WI38 (cell line): ENCODE measurements around the gene BPIFB3.

Experiments used
- H3K4me3 ChIP-seq: 2 replicates; pipeline ENCODE4 v1.5.1; 2011; ENCODE audit warnings: low read depth, mild to moderate bottlenecking, control low read depth, low read length
- TF ChIP-seq, protein P1 (sequence below): IDR thresholded peaks from 2 replicates; pipeline ENCODE4 v1.5.1; 2012; ENCODE audit warnings: low read depth, mild to moderate bottlenecking, control low read depth, low read length

Gene BPIFB3

DNA sequence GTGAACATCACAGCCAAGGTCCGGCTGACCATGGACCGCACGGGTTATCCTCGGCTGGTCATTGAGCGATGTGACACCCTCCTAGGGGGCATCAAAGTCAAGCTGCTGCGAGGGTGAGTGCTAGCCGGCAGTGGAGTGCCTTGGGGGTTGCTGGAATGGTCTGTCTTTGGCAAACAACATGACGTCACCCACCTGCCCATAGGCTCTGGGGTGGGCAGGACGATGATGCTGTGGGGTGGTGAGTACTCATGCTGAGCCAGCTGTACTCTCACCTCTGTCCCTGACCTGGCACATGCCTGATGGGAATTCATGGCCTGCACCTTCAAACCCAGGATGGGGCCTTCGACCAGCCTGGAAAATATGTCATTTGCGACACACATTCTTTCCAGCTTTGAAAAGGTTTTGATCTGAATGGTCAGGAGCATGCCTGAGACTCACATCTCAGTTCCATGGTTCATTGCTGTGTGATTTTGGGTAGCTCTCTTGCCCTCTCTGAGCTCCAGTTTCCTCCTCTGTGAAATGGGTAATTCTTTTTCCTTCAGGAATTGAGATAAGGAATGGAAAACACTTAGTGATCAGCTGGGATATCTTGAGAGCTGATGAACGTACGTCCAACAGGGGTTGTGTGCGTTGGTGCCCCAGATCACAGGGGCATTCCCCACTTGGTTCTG is 32.5 kb downstream of the BPIFB3 start:
- no peak overlapping the region for H3K4me3 ChIP-seq
- TF ChIP-seq, protein P1, sequence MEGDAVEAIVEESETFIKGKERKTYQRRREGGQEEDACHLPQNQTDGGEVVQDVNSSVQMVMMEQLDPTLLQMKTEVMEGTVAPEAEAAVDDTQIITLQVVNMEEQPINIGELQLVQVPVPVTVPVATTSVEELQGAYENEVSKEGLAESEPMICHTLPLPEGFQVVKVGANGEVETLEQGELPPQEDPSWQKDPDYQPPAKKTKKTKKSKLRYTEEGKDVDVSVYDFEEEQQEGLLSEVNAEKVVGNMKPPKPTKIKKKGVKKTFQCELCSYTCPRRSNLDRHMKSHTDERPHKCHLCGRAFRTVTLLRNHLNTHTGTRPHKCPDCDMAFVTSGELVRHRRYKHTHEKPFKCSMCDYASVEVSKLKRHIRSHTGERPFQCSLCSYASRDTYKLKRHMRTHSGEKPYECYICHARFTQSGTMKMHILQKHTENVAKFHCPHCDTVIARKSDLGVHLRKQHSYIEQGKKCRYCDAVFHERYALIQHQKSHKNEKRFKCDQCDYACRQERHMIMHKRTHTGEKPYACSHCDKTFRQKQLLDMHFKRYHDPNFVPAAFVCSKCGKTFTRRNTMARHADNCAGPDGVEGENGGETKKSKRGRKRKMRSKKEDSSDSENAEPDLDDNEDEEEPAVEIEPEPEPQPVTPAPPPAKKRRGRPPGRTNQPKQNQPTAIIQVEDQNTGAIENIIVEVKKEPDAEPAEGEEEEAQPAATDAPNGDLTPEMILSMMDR = no peak

DNA sequence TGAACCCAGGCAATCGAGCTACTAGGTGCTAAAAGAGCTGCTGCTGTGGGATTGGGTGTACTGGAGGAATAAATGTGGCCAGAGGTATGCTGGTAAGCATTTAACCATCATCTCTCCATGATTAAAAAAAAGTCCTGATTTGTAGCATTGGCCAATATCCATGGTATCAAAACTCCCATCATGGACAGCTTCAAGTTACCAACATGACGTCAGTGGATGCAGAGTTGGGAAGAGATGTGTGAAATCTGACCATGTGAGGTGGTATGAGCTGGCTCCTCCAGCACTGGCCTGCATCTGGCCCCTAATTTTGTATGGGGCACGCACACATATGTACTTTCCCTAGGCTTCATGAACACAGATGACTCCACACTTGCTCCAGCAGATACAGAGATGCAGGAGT is 37.4 kb downstream of the BPIFB3 start:
- H3K4me3 ChIP-seq = no peak overlapping the region
- TF ChIP-seq, protein P1 = no peak

DNA sequence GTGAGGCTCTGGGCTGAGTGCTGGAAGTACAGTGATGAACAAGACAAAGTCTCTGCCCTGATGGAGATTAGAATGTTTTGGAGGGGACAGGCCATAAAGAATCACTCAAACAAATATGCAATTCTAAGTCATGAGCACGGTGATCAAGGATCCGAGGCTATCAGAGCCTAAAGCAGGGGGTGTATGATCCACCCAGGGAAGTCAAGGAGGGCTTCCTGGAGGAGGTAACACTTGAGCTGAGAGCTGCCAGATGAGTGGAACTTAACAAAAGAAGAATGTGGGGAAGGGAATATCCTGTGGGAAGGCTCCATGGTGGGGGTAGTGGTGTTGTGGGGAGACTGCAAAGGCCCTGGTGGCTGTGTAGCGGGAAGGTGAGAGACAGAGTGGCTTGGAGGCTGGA is 38.0 kb downstream of the BPIFB3 start:
- TF ChIP-seq, protein P1 = no peak
- H3K4me3 ChIP-seq = no peak overlapping the region

DNA sequence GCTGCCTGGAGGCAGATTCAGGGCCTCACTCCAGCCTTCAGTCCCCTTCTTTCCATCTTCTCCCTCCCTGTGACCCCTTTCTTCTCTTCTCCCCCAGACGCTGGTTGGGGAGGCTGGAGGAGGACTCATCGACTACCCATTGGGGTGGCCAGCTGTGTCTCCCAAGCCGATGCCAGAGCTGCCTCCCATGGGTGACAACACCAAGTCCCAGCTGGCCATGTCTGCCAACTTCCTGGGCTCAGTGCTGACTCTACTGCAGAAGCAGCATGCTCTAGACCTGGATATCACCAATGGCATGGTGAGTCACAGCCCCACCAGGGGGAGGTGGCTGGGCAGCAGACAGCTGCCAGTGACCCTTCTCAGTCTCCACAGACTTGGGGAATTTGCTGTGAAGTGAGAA is 38.7 kb downstream of the BPIFB3 start:
- TF ChIP-seq, protein P1 = no peak
- H3K4me3 ChIP-seq = no peak overlapping the region

DNA sequence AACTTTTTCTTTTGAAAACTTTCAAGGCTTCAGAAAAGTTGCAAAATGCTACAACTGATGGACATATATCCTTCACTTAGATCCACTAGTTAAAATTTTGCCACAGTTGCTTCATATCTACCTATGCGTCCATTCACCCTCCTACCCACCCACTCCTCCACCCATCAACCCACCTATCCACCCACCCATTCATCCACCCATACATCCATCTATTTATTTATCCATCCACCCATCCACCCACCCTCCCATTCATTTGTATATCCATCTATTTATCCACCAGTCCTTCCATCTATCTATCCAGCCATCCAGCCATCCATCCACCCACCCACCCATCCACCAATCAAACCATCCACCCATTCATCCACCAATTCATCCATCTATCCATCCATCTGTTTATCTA is 39.4 kb downstream of the BPIFB3 start:
- no peak overlapping the region for H3K4me3 ChIP-seq
- TF ChIP-seq, protein P1 = no peak

DNA sequence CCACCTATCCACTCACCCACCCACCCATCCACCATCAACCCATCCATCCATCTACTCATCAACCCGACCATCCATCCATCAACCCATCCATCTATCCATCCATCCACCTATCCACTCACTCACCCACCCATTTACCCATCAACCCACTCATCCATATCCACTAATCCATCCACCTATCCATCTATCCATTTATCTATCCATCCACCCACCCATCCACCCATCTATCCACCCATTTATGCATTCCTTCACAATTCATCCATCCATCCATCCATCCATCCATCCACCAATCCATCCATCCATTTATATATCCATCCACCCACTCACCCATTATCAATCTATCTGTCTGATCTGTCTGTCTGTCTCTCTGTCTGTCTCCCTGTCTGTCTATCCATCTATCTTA is 39.9 kb downstream of the BPIFB3 start:
- H3K4me3 ChIP-seq = no peak overlapping the region
- TF ChIP-seq, protein P1 = no peak

DNA sequence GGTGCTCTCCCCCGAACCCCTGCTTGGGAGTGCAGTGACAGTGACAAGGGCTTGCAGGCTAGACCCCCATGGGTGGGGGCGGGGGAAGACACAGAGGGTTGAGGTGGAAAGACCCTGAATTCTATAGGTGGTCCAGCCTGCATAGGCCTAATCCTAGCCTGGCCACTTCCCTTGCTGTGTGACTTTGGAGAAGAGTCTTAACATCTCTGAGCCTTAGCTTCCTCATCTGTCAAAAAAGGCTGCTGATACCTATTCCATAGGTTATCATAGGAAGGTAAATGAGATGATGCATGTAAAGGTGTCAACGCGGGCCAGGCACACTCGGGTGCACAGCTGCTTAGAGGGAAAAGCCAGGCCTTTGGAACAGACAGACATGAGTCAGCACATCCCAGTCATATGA is 41.5 kb downstream of the BPIFB3 start:
- TF ChIP-seq, protein P1 = no peak

More for the DNA sequence above, 41.5 kb downstream of the BPIFB3 start:
- no peak overlapping the region for H3K4me3 ChIP-seq
